K562 (cell line): Measurements from ENCODE around the gene FOXN3.
"Not testable (repeated sequence)": the region's sequence is repeated elsewhere in the genome, so short reads cannot be mapped to it uniquely, and the experiment has no call there.

Experiments used
- GATA2 ChIP-seq: sonication (generic); formaldehyde crosslinking; IDR thresholded peaks from 2 replicates; pipeline ENCODE4 v1.4.0; 2020; ENCODE audit warnings: mild to moderate bottlenecking, missing genetic modification reagents
- MAX ChIP-seq: sonication (generic); formaldehyde crosslinking; IDR thresholded peaks from 2 replicates; pipeline ENCODE4 v1.9.0; 2022; ENCODE audit warnings: mild to moderate bottlenecking, missing genetic modification reagents
- NEUROD1 ChIP-seq: fragments of 150-350 bp; IDR thresholded peaks from 2 replicates; pipeline ENCODE4 v1.6.1; 2014; ENCODE audit warnings: borderline replicate concordance, low read length, low read depth; ENCODE audit not compliant: partially characterized antibody
- SRSF7 ChIP-seq: fragments of 200-400 bp; formaldehyde crosslinking; optimal IDR thresholded peaks from 2 replicates; pipeline ENCODE3; 2017; ENCODE audit warnings: mild to moderate bottlenecking, low read depth, low read length
- UBTF ChIP-seq, 2 experiments: IDR thresholded peaks; 2 replicates each; pipeline ENCODE4 v1.6.1; 2012; ENCODE audit warnings: improper control_type of control experiment in 2 of 2, low read depth in 2 of 2, low read length in 2 of 2, borderline replicate concordance in 1 of 2
- YY1 ChIP-seq, 3 experiments: IDR thresholded peaks; 2 replicates each; pipeline ENCODE4 v1.6.1; 2011; ENCODE audit warnings: low read length in 2 of 3, mild to moderate bottlenecking in 2 of 3, moderate library complexity in 2 of 3, borderline replicate concordance in 1 of 3, control low read depth in 1 of 3, low read depth in 1 of 3; ENCODE audit not compliant: insufficient read depth in 3 of 3, insufficient replicate concordance in 2 of 3, control insufficient read depth in 1 of 3, insufficient read length in 1 of 3; ENCODE audit errors: extremely low read depth in 1 of 3
- ZNF134 ChIP-seq: fragments of 250-450 bp; sonication (Bioruptor Pico); conservative IDR thresholded peaks from 2 replicates; pipeline ENCODE4 v1.4.0; 2020
- TF ChIP-seq, protein P1 (sequence below), 2 experiments: fragments of 450-650 bp; formaldehyde crosslinking in 1 of 2; IDR thresholded peaks; 2 replicates each; pipeline versions ENCODE4 v1.4.0 to v1.6.1; 2014 to 2020; ENCODE audit warnings: mild to moderate bottlenecking in 2 of 2, borderline replicate concordance in 1 of 2, low read depth in 1 of 2

DNA sequence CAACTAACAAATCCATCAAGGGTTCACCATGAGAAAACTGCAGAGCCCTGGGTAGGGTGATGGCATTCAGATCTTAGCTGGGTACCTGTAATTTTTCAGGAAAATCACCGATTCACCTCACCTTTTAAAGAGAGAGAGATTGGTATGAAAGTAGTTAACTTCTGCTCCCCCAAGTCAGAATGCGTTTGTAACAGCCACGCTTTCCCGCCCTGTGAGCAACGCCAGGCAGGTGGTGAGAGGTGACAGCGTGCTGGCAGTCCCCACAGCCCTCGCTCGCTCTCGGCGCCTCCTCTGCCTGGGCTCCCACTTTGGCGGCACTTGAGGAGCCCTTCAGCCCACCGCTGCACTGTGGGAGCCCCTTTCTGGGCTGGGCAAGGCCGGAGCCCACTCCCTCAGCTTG, 305.8 kb downstream of the FOXN3 start:
- not testable (repeated sequence) for TF ChIP-seq UBTF (IDR thresholded peaks at IDR 0.05; ENCODE audit: borderline replicate concordance in 1 of 2, low read depth in 2 of 2, low read length in 2 of 2); YY1 (IDR thresholded peaks at IDR 0.05; ENCODE audit: borderline replicate concordance in 1 of 3, control insufficient read depth in 1 of 3, extremely low read depth in 1 of 3, insufficient read depth in 3 of 3, insufficient read length in 1 of 3, insufficient replicate concordance in 2 of 3, low read depth in 1 of 3, low read length in 2 of 3); GATA2 (CRISPR knock-in tag); MAX (CRISPR knock-in tag); SRSF7; ZNF134; NEUROD1
- TF ChIP-seq, protein P1, sequence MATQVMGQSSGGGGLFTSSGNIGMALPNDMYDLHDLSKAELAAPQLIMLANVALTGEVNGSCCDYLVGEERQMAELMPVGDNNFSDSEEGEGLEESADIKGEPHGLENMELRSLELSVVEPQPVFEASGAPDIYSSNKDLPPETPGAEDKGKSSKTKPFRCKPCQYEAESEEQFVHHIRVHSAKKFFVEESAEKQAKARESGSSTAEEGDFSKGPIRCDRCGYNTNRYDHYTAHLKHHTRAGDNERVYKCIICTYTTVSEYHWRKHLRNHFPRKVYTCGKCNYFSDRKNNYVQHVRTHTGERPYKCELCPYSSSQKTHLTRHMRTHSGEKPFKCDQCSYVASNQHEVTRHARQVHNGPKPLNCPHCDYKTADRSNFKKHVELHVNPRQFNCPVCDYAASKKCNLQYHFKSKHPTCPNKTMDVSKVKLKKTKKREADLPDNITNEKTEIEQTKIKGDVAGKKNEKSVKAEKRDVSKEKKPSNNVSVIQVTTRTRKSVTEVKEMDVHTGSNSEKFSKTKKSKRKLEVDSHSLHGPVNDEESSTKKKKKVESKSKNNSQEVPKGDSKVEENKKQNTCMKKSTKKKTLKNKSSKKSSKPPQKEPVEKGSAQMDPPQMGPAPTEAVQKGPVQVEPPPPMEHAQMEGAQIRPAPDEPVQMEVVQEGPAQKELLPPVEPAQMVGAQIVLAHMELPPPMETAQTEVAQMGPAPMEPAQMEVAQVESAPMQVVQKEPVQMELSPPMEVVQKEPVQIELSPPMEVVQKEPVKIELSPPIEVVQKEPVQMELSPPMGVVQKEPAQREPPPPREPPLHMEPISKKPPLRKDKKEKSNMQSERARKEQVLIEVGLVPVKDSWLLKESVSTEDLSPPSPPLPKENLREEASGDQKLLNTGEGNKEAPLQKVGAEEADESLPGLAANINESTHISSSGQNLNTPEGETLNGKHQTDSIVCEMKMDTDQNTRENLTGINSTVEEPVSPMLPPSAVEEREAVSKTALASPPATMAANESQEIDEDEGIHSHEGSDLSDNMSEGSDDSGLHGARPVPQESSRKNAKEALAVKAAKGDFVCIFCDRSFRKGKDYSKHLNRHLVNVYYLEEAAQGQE (IDR thresholded peaks at IDR 0.05; ENCODE audit: borderline replicate concordance) = not testable (repeated sequence)
- TF ChIP-seq, protein P1 (CRISPR knock-in tag; IDR thresholded peaks at IDR 0.05; ENCODE audit: low read depth) = not testable (repeated sequence)
